Uterus (tissue), 4 donors: Measurements from ENCODE around the gene TRAF3. TPM values are rescaled to one million over a fixed set of nuclear protein-coding genes. Genes with fewer than 3 reads are reported as not detected.

Experiments
- DNase-seq, 2 donors: peaks; one replicate each; pipeline ENCODE4 v3.0.0-alpha.2; 2019 to 2020
- H3K27ac ChIP-seq, 2 donors: fragments of 200-600 bp; sonication (generic); 1 replicate in 1 of 2; 2 replicates in 1 of 2; pipeline ENCODE4 v1.5.1; 2016 to 2018
- H3K27me3 ChIP-seq, 2 donors: fragments of 200-600 bp; sonication (generic); one replicate each; pipeline ENCODE4 v1.5.1; 2018 to 2019; ENCODE audit warnings: control low read depth in 1 of 2
- H3K36me3 ChIP-seq, 2 donors: fragments of 200-600 bp; sonication (generic); one replicate each; pipeline ENCODE4 v1.5.1; 2019; ENCODE audit warnings: control low read depth in 1 of 2
- H3K4me1 ChIP-seq, 2 donors: fragments of 200-600 bp; sonication (generic); one replicate each; pipeline ENCODE4 v1.5.1; 2018 to 2019; ENCODE audit warnings: control low read depth in 1 of 2
- H3K4me3 ChIP-seq, 2 donors: fragments of 200-600 bp; sonication (generic); 1 replicate in 1 of 2; 2 replicates in 1 of 2; pipeline ENCODE4 v1.5.1; 2018 to 2019; ENCODE audit warnings: mild to moderate bottlenecking in 1 of 2
- H3K9me3 ChIP-seq, 2 donors: fragments of 200-600 bp; sonication (generic); one replicate each; pipeline ENCODE4 v1.5.1; 2019; ENCODE audit warnings: control low read depth in 1 of 2
- POLR2A ChIP-seq, 2 donors: fragments of 450-650 bp; IDR thresholded peaks; one replicate each; pipeline ENCODE4 v1.6.1; 2016; ENCODE audit warnings: antibody characterized with exemption in 2 of 2, mild to moderate bottlenecking in 1 of 2, moderate library complexity in 1 of 2
- intact Hi-C: fragments of 100-400 bp; cut with DNase I; formaldehyde crosslinking; loops from one replicate; pipeline ENCODE4 v1.15.1; 2023; ENCODE audit warnings: low total_unique reads
- total RNA-seq, 4 donors: library from RNA; depleted of rRNA in 3 of 4; stranded (reverse); fragments of >200 nt in 3 of 4; gene quantifications; one replicate each; pipeline versions ENCODE4 v1.1.0 to v1.2.4, GENCODE V29; 2014 to 2023
- TF ChIP-seq, protein P1 (sequence below), 4 experiments: fragments of 200-600 bp in 2 of 4; fragments of 450-650 bp in 2 of 4; sonication (generic) in 2 of 4; IDR thresholded peaks; one replicate each; pipeline ENCODE4 v1.5.1; 2016 to 2019; ENCODE audit warnings: antibody characterized with exemption in 4 of 4, mild to moderate bottlenecking in 2 of 4, moderate library complexity in 1 of 4
- donor health status: DM: yes; HTN: yes; CAD: no.

The TRAF3 gene
- total RNA-seq, 4 donors from 2014 or later: 7.4 to 33.1 (median 22.1) TPM

DNA sequence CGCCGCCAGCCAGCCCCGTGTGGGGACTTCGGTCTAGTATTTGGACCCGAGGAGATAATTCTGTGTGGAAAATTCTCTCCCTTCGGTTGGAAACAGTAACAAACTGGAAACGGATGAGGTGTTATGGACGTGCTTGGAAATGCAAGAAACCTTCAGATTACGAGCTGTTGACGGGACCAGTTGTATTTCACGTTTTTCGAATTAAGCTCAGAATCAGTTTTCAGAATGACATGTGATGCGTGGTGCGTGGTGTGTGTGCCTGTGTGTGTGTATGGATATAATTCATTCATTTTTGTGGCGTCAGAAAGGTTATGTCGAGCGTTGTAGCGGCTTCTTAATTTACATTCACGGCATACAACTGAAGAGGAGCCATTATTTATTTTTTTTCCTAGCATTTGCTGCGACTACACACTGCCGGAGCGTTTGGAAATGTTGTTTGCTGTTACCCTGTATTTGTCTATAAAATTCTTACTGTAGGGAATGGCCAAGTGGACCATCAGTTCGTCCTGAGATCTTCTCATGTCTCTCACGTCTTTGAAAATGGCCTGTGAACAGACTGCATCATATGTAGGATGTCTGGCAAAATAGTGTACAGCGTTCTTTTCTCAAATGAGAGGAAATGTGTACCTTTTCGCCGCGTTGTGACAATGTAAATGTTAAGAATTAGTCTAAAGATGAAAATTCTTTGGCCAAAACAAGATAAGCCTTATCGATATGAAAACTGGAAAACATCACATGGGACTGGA, 1.3 kb downstream of the TRAF3 start:
- no peak for TF ChIP-seq POLR2A (IDR thresholded peaks at IDR 0.05)
- TF ChIP-seq, protein P1, sequence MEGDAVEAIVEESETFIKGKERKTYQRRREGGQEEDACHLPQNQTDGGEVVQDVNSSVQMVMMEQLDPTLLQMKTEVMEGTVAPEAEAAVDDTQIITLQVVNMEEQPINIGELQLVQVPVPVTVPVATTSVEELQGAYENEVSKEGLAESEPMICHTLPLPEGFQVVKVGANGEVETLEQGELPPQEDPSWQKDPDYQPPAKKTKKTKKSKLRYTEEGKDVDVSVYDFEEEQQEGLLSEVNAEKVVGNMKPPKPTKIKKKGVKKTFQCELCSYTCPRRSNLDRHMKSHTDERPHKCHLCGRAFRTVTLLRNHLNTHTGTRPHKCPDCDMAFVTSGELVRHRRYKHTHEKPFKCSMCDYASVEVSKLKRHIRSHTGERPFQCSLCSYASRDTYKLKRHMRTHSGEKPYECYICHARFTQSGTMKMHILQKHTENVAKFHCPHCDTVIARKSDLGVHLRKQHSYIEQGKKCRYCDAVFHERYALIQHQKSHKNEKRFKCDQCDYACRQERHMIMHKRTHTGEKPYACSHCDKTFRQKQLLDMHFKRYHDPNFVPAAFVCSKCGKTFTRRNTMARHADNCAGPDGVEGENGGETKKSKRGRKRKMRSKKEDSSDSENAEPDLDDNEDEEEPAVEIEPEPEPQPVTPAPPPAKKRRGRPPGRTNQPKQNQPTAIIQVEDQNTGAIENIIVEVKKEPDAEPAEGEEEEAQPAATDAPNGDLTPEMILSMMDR (IDR thresholded peaks at IDR 0.05): no peak
- intact Hi-C loops: no loop called here

GRCh38 chr14:102779084-102779462, 1.8 kb downstream of the TRAF3 start:
- Histone ChIP-seq H3K4me1 (no peaks in the 10 kb centered on the region), H3K9me3 (no peaks in the 10 kb centered on the region), H3K36me3 (no peaks in the 10 kb centered on the region), H3K27me3 (no peaks in the 10 kb centered on the region), H3K27ac (peak overlapping the region in 1 of 2 donors; percentile 71), H3K4me3 (peak overlapping the region in 1 of 2 donors; percentile 97)
- no peak for DNase-seq
- intact Hi-C loops: no loop called here
- TF ChIP-seq POLR2A (IDR thresholded peaks at IDR 0.05): no peak

More for the DNA sequence above, 1.3 kb downstream of the TRAF3 start:
- DNase-seq: no peak
- peak overlapping the region; percentile 26 to 97 for H3K4me3 ChIP-seq
- H3K36me3 ChIP-seq: no peaks in the 10 kb centered on the region
- no peaks in the 10 kb centered on the region for H3K9me3 ChIP-seq
- H3K27me3 ChIP-seq: no peaks in the 10 kb centered on the region
- peak overlapping the region; percentile 71 to 90 for H3K27ac ChIP-seq
- H3K4me1 ChIP-seq: no peaks in the 10 kb centered on the region

- Histone ChIP-seq H3K27me3 (no peaks in the 10 kb centered on the region), H3K9me3 (no peaks in the 10 kb centered on the region), H3K36me3 (no peaks in the 10 kb centered on the region), H3K27ac (no peak overlapping the region), H3K4me1 (no peaks in the 10 kb centered on the region), H3K4me3 (no peak overlapping the region)
- intact Hi-C loops: no loop called here
- TF ChIP-seq, protein P1 (IDR thresholded peaks at IDR 0.05): no peak
- DNase-seq: no peak
Observed at GRCh38 chr14:102779574-102780315, 2.5 kb downstream of the TRAF3 start.

DNA sequence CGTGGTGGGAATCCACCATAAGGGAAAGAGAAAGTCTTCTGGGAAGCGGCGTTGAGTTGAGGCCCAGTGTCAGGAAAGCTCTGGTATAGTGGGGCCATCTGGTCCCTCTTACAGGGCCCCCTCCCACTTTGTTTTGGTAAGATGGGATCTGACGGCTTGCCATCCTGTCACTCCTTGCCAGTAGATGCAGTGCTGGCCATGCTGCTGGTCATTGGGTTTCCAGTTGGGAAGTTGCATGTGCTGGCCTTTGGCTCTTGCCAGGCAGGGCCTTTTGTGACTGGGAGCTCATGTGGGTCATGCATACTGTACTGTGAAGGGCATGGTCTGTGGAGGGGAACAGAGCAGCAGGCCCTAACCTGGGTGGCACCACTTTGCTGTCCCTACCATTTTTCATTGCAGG, 3.8 kb downstream of the TRAF3 start:
- Histone ChIP-seq H3K4me3 (no peak overlapping the region), H3K36me3 (no peaks in the 10 kb centered on the region), H3K27me3 (no peaks in the 10 kb centered on the region), H3K27ac (no peak overlapping the region), H3K9me3 (no peaks in the 10 kb centered on the region), H3K4me1 (no peaks in the 10 kb centered on the region)
- DNase-seq: no peak
- intact Hi-C loops: no loop called here
- TF ChIP-seq, protein P1 (IDR thresholded peaks at IDR 0.05): no peak
- TF ChIP-seq POLR2A (IDR thresholded peaks at IDR 0.05): no peak

DNA sequence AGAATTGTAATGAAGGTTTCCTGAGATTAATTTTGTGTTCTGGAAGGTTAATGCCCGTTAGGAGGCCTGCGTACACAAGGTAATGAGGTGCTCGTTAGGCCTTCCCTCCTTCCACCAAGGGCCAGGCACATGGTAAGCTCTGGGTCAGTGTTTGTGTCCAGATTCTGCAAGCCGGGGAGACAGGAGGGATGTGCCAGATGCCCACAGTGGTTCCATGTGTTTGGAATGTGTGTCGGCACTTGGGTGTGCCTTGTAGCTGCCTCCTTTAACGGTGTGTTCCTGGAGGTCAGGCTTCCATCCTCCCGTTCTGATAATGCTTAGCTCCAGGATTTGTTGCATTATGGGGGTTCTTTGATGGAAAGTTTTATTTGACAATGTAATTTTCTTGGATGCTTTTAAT, 5.7 kb downstream of the TRAF3 start:
- DNase-seq: no peak
- Histone ChIP-seq H3K36me3 (no peaks in the 10 kb centered on the region), H3K4me1 (no peaks in the 10 kb centered on the region), H3K27ac (no peak overlapping the region), H3K4me3 (no peak overlapping the region), H3K9me3 (no peaks in the 10 kb centered on the region), H3K27me3 (no peaks in the 10 kb centered on the region)
- intact Hi-C loops: no loop called here
- TF ChIP-seq, protein P1 (IDR thresholded peaks at IDR 0.05): no peak
- TF ChIP-seq POLR2A (IDR thresholded peaks at IDR 0.05): no peak
